ENCODE data around the gene TBC1D32.

DNA sequence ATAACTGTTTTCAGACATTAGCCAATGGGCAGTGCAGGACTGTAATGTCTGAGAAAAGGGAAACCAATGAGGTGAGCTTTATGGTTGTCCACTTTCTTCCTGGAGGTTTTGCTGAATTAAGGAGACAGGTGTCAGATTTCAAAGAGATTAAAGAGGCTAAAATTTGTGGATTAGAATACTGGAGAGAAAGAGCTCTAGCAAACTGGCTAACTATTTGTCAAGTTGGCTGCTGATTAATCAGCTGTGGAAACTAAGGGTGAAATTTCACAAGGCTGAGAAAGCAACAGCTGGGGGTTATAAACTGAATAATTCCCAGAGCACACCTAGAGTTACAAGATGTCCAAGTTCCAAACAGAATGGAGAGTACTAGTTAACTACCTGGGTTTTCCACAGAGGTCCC lies 198.9 kb downstream of the TBC1D32 start:
- TF ChIP-seq, protein P1, sequence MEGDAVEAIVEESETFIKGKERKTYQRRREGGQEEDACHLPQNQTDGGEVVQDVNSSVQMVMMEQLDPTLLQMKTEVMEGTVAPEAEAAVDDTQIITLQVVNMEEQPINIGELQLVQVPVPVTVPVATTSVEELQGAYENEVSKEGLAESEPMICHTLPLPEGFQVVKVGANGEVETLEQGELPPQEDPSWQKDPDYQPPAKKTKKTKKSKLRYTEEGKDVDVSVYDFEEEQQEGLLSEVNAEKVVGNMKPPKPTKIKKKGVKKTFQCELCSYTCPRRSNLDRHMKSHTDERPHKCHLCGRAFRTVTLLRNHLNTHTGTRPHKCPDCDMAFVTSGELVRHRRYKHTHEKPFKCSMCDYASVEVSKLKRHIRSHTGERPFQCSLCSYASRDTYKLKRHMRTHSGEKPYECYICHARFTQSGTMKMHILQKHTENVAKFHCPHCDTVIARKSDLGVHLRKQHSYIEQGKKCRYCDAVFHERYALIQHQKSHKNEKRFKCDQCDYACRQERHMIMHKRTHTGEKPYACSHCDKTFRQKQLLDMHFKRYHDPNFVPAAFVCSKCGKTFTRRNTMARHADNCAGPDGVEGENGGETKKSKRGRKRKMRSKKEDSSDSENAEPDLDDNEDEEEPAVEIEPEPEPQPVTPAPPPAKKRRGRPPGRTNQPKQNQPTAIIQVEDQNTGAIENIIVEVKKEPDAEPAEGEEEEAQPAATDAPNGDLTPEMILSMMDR (conservative IDR thresholded peaks at IDR 0.05 in 1 of 2, IDR thresholded peaks at IDR 0.05 in 1 of 2; ENCODE audit: low read depth in 1 of 2, low read length in 2 of 2), result no peak
- no peak for TF ChIP-seq EZH2 (IDR thresholded peaks at IDR 0.05; ENCODE audit: low read length, missing control alignments)
